WTC11 (cell line): ENCODE results near the gene ATPAF1. TPM values are rescaled to one million over a fixed set of nuclear protein-coding genes. Genes with fewer than 3 reads are reported as not detected.

Source experiments
- ATAC-seq: fragments of 200-7000 bp; cut with Tn5 transposase; 2 replicates; pipeline ENCODE4 v1.10.0; 2021; ENCODE audit warnings: mild to moderate bottlenecking, moderate library complexity
- CTCF ChIA-PET: fragments of 300-600 bp; sonication (Branson Sonifier 250); formaldehyde crosslinking; loops from one replicate; lab custom pipeline; 2021; ENCODE audit warnings: antibody characterized with exemption; lab: Charles Lee
- POLR2A ChIA-PET: fragments of 350-600 bp; sonication (Branson Sonifier 250); formaldehyde crosslinking; loops from one replicate; lab custom pipeline; 2021; ENCODE audit warnings: antibody characterized with exemption; lab: Charles Lee
- DNase-seq: peaks from one replicate; pipeline ENCODE4 v3.0.0; 2021; ENCODE audit warnings: low spot score
- H3K27ac Mint-ChIP-seq: 2 replicates; pipeline ENCODE4 v1.8.0; 2021; ENCODE audit warnings: mixed read lengths
- H3K27me3 Mint-ChIP-seq: 2 replicates; pipeline ENCODE4 v1.8.0; 2021; ENCODE audit warnings: low read depth, mild to moderate bottlenecking, moderate library complexity, mixed read lengths
- H3K36me3 Mint-ChIP-seq: 2 replicates; pipeline ENCODE4 v1.8.0; 2021; ENCODE audit warnings: mixed read lengths
- H3K4me1 Mint-ChIP-seq: 2 replicates; pipeline ENCODE4 v1.8.0; 2022; ENCODE audit warnings: mixed read lengths
- H3K4me3 Mint-ChIP-seq: 2 replicates; pipeline ENCODE4 v1.8.0; 2021; ENCODE audit warnings: mild to moderate bottlenecking, moderate library complexity, mixed read lengths
- H3K9me3 Mint-ChIP-seq: 2 replicates; pipeline ENCODE4 v1.8.0; 2021; ENCODE audit warnings: mixed read lengths
- CDX4 ChIP-seq: fragments of 250-450 bp; sonication (Bioruptor Pico); IDR thresholded peaks from 2 replicates; pipeline ENCODE4 v1.9.0; 2021; ENCODE audit warnings: moderate library complexity, mild to moderate bottlenecking, inconsistent platforms, borderline replicate concordance
- E2F1 ChIP-seq: sonication (generic); formaldehyde crosslinking; IDR thresholded peaks from 2 replicates; pipeline ENCODE4 v1.8.0; 2022; ENCODE audit warnings: mild to moderate bottlenecking, missing genetic modification reagents
- FOXP4 ChIP-seq: sonication (generic); formaldehyde crosslinking; IDR thresholded peaks from 2 replicates; pipeline ENCODE4 v1.8.0; 2022; ENCODE audit warnings: mild to moderate bottlenecking, missing genetic modification reagents
- IRF1 ChIP-seq: sonication (generic); formaldehyde crosslinking; IDR thresholded peaks from 2 replicates; pipeline ENCODE4 v1.8.0; 2023; ENCODE audit warnings: missing genetic modification reagents
- JAZF1 ChIP-seq: fragments of 250-450 bp; sonication (Bioruptor Pico); IDR thresholded peaks from 2 replicates; pipeline ENCODE4 v1.9.0; 2021; ENCODE audit warnings: moderate library complexity, mild to moderate bottlenecking, inconsistent platforms
- KAT7 ChIP-seq: sonication (generic); formaldehyde crosslinking; IDR thresholded peaks from 2 replicates; pipeline ENCODE4 v1.8.1; 2023; ENCODE audit warnings: missing genetic modification reagents, mild to moderate bottlenecking, borderline replicate concordance
- SMAD4 ChIP-seq: sonication (generic); formaldehyde crosslinking; IDR thresholded peaks from 2 replicates; pipeline ENCODE4 v1.8.0; 2022; ENCODE audit warnings: mild to moderate bottlenecking, missing genetic modification reagents
- TP53 ChIP-seq: sonication (generic); formaldehyde crosslinking; IDR thresholded peaks from 2 replicates; pipeline ENCODE4 v1.8.1; 2023; ENCODE audit warnings: mild to moderate bottlenecking, missing genetic modification reagents
- USF1 ChIP-seq: sonication (generic); formaldehyde crosslinking; IDR thresholded peaks from 2 replicates; pipeline ENCODE4 v1.8.0; 2022; ENCODE audit warnings: mild to moderate bottlenecking, missing genetic modification reagents
- ZMAT4 ChIP-seq: fragments of 250-450 bp; sonication (Bioruptor Pico); IDR thresholded peaks from 2 replicates; pipeline ENCODE4 v1.9.0; 2021; ENCODE audit warnings: mild to moderate bottlenecking
- ZNF121 ChIP-seq: sonication (generic); formaldehyde crosslinking; IDR thresholded peaks from 2 replicates; pipeline ENCODE4 v1.8.0; 2023; ENCODE audit warnings: missing genetic modification reagents
- ZNF219 ChIP-seq: sonication (generic); formaldehyde crosslinking; IDR thresholded peaks from 2 replicates; pipeline ENCODE4 v1.8.0; 2023; ENCODE audit warnings: missing genetic modification reagents, mild to moderate bottlenecking, borderline replicate concordance
- ZNF263 ChIP-seq: sonication (generic); formaldehyde crosslinking; IDR thresholded peaks from 2 replicates; pipeline ENCODE4 v1.8.1; 2022; ENCODE audit warnings: low read depth, mild to moderate bottlenecking, moderate library complexity, missing genetic modification reagents
- ZNF317 ChIP-seq: sonication (generic); formaldehyde crosslinking; IDR thresholded peaks from 2 replicates; pipeline ENCODE4 v1.8.1; 2023; ENCODE audit warnings: low read depth, mild to moderate bottlenecking, moderate library complexity, missing genetic modification reagents, borderline replicate concordance
- total RNA-seq: library from RNA; stranded (reverse); gene quantifications from 3 replicates; pipeline ENCODE4 v1.2.3, GENCODE V29; 2021

Gene ATPAF1
- total RNA-seq, 1 experiment from 2014 or later: 35.7 TPM

GRCh38 chr1:46681333-46682034 lies 13.3 kb upstream of the ATPAF1 start:
- no peak overlapping the region for H3K27ac Mint-ChIP-seq
- no peaks in the 10 kb centered on the region for H3K9me3 Mint-ChIP-seq
- H3K27me3 Mint-ChIP-seq: no peaks in the 10 kb centered on the region
- ChIA-PET CTCF (interaction anchor here (0.6 to 1.2 kb wide), 4 partner anchors 44 to 1183 kb away, joined by 3 to 6 read pairs (median 4); partner anchors contain the start of gene MKNK1), POLR2A (interaction anchor here (0.6 kb wide), 1 partner anchor 78 kb away, joined by 3 read pairs; the partner anchor contains the start of gene MKNK1)
- peaks cover 71% of the 10 kb centered on the region for H3K36me3 Mint-ChIP-seq
- DNase-seq: no peak
- TF ChIP-seq ZMAT4: no peak
- no peak for TF ChIP-seq ZNF263 (CRISPR knock-in tag)
- no peak for TF ChIP-seq IRF1 (CRISPR knock-in tag)
- TF ChIP-seq KAT7: no peak
- TF ChIP-seq E2F1 (CRISPR knock-in tag): no peak
- no peak for TF ChIP-seq JAZF1 (CRISPR knock-in tag)
- no peak for TF ChIP-seq TP53 (CRISPR knock-in tag)
- TF ChIP-seq ZNF317 (CRISPR knock-in tag): no peak
- H3K4me1 Mint-ChIP-seq: peaks cover 13% of the 10 kb centered on the region
- ATAC-seq: no peak
- H3K4me3 Mint-ChIP-seq: no peak overlapping the region

- H3K4me1 Mint-ChIP-seq: peaks cover 20% of the 10 kb centered on the region
- ChIA-PET CTCF (interaction anchor here (0.6 to 1.3 kb wide), 2 partner anchors 45 to 58 kb away, joined by 3 to 7 read pairs; no protein-coding TSS in a partner anchor), POLR2A (no interaction called here)
- peaks cover 64% of the 10 kb centered on the region for H3K36me3 Mint-ChIP-seq
- H3K27me3 Mint-ChIP-seq: no peaks in the 10 kb centered on the region
- no peaks in the 10 kb centered on the region for H3K9me3 Mint-ChIP-seq
- no peak for ATAC-seq
- TF ChIP-seq USF1 (CRISPR knock-in tag) (no peak), ZNF219 (CRISPR knock-in tag) (no peak), ZNF121 (no peak), CDX4 (CRISPR knock-in tag) (no peak), E2F1 (CRISPR knock-in tag) (no peak), FOXP4 (CRISPR knock-in tag) (no peak), SMAD4 (CRISPR knock-in tag) (no peak), ZNF317 (CRISPR knock-in tag) (no peak)
- no peak for DNase-seq
- no peak overlapping the region for H3K27ac Mint-ChIP-seq
- no peak overlapping the region for H3K4me3 Mint-ChIP-seq
These were observed 11.8 kb upstream of the ATPAF1 start for GRCh38 chr1:46679789-46680573.
